NCI-H1694 (cell line): ENCODE data around the gene TMEM150B.
"Not testable (repeated sequence)": the region's sequence is repeated elsewhere in the genome, so short reads cannot be mapped to it uniquely, and the experiment has no call there.

Experiments used
- DNase-seq: peaks from one replicate; lab custom pipeline; 2025; lab: John Stamatoyannopoulos, UW

Gene TMEM150B

DNA sequence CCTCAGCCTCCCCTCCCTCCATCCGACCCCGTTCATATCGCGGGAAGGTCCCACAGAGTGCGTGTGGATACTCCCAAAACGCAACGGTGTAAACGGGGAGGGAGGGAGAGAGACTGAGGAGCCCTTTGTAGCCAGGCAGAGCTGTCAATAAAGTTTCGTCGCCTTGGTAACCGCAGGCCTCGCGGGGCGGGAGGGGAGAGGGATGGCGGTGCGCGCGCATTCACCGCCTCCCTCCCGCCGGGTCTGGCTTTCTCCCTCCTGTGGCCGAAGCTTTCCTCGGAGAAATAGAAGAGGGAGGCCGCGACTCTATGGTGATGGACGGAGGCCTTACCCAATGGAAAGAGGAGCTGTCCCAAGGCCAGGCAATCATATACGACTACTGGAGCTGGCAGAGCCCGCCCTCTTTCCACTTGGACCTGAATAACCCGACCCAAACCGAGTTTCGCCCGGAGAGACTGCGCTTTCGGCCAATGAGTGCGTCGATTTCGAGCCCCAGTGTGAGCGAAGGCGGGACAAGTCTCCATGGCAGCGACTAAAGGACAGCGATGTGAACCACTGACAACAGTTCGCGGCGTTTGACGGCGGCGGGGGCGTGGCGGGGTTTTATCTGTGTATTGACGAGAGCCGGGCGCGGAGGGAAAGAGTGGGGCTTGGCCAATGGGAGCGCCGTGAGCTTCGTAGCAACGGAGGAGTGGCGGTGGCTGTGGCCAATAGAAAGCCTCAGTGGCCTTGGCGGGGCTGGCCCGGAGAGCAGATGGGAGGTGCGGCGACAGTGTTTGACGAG is 14.2 kb upstream of the TMEM150B start, which contains the start of gene KMT5C:
KMT5C (plus strand) TSS at position 772 of the 784 bp plus-strand sequence. CDS start 2,061 bp downstream, outside the sequence.
- peak; percentile 100 for DNase-seq

DNA sequence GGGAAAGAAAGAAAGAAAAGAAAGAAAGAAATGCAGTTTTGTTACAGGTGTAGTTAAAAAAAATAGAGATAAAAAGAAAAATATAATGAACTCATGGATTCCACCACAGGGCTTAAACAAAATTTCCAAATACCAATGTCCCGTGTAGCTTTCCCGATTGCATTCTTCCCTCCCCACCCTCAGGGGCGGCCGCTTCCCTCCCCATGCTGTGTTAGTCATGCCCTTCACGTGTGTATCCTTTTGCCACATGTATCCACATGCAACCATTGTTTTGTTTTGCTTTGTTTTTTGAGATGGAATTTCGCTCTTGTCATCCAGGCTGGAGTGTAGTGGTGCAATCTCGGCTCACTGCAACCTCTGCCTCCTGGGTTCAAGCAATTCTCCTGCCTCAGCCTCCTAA is 11.0 kb upstream of the TMEM150B start:
- no peak for DNase-seq

DNA sequence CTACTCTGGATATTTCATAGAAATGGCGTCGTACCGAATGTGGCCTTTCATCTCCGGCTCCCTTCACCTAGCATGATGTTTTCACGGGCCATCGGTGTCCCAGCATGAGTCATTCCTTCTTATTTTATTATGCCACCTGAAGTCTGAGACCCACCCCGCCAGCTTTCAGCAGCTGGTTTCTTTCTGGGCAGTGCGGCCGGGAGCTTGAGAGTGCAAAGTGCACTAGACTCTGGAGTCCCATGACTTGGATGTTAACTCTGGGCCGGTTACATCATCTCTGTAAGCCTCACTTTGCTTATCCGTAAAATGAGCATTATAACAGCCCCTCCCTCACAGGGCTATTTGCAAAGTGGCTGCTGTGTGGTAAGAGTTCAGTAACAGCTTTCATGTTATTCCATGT is 8.7 kb upstream of the TMEM150B start:
- no peak for DNase-seq

DNA sequence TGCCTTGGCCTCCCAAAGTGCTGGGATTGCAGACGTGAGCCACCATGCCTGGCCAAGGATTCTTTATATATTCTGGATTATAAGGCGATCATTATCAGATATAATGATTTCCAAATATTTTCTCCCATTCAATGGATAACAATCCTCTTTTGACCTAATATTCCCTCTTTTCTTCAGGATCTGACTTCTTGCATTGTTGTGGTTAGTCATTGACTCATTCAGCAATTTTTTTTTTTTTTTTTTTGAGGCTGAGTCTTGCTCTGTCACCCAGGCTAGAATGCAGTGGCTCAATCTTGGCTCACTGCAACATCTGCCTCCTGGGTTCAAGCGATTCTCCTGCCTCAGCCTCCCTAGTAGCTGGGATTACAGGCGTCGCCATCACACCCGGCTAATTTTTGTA is 4.7 kb upstream of the TMEM150B start:
- DNase-seq, result not testable (repeated sequence)

DNA sequence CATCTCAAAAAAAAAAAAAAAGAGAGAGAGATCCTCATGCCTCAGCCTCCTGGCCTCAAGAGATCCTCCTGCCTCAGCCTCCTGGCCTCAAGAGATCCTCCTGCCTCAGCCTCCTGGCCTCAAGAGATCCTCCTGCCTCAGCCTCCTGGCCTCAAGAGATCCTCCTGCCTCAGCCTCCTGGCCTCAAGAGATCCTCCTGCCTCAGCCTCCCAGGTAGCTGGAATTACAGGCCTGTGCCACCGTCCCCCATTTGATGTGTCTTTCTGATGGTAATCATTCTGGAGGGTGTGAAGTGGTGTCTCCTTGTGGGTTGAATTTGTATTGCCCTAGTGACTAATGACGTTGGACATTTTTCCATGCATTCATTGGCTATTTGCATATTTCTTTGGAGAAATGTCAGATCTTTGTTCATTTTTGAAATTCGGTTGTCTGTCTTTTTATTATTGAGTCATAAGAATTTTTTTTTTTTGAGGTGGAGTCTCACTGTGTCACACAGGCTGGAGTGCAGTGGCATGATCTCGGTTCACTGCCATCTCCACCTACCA is 3.7 kb upstream of the TMEM150B start:
- not testable (repeated sequence) for DNase-seq

DNA sequence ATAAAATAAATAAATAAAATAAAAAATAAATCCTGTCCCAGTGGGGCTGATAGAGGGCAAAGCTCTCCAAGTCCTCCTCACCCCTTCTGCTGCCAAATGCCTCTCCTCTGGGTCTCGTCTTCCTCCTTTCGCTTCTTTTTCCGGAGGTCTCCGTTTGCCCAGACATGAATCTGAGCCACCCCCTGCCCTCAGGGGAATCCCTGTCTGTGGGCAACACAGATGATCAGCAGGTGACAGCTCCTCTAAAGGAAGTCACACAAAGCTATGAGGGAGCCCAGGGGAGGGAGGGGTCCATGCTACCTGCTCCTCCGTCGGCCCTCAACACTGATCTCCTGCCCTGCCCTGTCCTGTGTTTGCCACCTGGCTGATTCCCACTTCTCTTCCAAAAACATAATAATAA is 479 bp downstream of the TMEM150B start:
- DNase-seq, result no peak

DNA sequence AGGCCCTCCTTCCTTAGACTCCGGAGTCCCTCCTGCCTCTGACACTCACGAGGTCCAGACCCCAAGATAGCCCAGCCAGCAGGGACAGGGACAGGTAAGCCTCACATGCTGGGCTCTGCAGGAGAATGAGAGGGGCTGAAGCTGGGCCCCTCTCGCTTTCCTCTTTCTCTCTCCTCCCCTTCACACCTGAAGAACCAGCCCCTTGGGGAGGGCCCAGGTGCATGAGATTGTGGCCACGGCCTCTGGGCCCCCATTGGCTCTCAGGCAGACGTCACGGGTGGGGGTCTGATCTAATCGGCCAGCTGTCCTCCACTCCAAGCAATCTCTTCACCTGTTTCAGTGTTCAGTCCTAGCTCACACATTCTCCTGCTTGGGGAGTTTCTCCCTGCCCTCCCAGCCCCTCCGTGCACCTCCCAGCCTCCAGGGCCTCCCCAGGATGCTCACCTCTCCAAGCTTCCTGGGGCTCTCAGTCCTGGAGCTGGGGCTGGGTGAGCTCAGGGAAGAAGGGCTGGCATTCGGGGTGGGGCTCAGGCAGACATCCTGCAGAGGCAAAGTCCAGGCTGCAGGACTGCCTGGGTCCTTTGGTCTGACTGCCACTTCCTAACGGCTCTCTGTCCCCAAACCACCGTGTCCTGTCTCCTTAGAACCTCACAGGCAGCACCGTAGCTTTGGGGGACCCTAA is 2.8 kb downstream of the TMEM150B start:
- no peak for DNase-seq

DNA sequence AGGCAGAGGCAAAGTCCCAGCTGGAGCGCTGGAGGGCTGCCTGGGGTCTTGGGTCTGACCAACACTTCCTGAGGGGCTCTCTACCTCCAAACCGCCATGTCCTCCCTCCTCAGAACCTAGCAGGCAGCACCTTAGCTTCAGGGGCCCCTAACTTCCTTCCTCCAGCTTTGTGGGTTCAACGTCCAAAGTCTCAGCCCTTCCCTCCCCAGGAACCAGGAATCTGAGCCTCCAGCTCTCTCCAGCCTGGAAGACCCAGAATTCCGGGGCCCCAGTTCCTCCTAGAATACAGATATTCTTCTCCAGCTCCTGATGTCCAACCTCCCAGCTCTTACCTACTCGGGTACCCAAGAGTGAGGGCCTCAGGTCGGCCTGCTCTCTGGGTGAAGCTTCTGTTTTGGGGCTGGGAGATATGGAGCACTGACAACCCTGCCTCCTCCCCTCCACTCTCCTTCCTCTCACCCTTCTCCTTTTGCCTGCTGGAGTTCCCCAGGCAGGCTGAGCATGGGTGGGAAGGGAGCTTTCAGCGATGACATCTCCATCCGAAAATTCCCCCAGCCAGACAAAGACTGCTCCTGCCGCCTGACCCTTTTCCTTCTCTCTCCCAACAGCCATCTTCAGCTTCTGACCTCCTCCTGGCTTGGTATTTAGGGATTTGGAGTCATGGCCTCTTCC is 3.5 kb downstream of the TMEM150B start:
- DNase-seq, result no peak

DNA sequence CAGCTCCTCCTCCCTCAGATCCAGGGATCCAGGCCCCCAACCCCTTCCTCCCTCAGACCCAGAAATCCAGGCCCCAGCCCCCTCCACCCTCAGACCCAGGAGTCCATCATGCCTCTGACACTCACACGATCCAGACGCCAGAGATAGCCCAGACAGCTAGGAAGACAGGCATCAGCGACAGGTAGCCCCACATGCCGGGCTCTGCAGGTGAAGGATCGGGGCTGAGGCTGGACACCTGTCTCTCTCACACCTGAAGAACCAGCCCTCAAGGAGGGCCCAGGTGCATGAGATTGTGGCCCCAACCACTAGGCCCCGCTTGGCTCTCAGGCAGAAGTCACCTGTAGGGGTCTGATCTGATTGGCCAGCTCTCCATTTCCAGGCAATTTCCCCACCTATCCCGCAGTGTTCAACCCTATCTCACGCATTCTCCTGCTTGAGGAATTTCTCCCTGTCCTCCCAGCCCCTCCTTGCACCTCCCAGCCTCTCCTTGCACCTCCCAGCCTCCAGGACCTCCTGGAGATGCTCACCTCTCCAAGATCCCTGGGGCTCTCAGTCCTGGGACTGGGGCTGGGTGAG is 4.2 kb downstream of the TMEM150B start:
- DNase-seq, result no peak

DNA sequence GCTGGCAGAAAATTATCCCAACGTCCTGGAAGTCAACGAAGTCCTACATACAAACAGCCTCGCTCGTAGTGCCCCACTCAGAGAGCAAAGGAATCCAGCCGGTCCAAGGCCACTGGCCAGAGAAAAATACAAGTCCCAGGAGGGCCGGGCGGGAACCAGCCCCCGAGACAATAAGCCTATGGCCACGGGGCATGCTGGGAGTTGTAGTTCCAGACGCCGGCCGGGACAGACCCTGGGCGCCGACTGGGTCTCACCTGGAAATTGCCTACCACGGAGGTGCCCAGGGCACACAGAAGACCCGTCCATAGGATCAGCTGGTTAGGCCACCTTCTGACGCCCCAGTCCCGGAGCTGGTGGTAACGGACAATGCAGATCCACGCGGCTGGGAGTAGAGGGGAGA is 5.4 kb downstream of the TMEM150B start:
- no peak for DNase-seq

DNA sequence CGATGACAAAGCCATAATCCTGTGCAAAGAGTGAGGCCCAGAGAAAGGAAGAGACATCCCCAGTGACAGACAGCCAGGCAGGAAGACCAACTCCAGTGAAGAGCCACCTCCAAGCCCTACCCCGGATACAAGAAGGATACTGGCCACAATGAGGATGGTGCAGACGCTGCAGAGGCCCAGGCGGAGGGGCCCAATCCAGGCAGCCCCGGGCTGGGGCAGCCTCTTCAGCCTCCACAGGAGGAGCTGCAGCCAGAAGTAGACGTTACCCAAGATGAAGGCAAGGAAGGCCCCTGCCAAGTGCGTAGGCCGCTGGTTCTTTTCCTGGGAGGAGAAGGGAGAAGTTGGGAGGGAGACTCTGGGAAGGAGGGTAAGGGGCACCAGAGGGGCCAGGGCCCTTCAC is 8.5 kb downstream of the TMEM150B start:
- DNase-seq, result no peak

DNA sequence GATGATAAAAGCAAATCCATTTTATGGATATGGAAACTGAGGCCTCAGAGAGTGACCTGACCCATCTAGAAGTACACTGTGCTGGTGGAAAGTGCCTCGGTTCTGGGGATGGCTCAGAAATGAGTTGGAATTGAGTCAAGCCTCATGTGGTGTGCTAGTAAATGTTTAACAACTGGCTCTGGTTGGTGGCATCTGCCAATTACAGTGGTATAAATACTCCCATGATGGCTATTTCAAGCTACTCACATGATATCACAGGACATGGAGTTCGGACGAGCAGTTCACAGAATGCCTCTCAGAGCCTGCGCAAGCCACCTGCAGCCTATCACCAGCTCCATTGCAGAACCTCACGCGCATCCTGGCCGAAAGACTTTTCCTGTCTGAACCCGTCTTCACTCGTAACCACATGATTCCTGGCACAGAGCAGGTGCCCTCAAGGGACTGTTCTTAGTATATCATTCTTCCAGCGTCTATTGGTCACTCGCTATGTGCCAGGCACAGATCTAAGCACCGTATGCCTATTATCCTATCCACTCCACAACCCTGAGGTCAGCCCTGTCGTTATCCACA is 9.1 kb downstream of the TMEM150B start:
- DNase-seq, result no peak

DNA sequence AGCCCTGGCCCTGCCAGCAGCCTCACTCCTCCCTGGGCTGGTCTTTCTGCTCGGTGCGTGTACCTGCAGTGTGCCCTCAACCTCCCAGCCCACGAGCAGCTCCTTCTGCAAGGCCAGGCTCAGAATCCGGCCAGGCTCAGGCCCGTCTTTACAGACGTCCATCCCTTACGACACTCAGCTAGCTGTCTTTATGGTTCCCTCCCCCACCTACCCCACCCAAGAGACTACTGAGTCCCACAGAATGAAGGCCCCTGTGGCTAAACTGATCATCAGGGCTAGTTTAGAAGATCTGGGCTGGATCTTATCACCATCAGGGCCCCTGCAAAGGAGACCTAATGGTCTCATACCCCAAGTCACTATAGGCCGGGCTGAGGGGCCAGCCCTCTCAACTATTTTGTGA is 10.7 kb downstream of the TMEM150B start:
- DNase-seq, result no peak

DNA sequence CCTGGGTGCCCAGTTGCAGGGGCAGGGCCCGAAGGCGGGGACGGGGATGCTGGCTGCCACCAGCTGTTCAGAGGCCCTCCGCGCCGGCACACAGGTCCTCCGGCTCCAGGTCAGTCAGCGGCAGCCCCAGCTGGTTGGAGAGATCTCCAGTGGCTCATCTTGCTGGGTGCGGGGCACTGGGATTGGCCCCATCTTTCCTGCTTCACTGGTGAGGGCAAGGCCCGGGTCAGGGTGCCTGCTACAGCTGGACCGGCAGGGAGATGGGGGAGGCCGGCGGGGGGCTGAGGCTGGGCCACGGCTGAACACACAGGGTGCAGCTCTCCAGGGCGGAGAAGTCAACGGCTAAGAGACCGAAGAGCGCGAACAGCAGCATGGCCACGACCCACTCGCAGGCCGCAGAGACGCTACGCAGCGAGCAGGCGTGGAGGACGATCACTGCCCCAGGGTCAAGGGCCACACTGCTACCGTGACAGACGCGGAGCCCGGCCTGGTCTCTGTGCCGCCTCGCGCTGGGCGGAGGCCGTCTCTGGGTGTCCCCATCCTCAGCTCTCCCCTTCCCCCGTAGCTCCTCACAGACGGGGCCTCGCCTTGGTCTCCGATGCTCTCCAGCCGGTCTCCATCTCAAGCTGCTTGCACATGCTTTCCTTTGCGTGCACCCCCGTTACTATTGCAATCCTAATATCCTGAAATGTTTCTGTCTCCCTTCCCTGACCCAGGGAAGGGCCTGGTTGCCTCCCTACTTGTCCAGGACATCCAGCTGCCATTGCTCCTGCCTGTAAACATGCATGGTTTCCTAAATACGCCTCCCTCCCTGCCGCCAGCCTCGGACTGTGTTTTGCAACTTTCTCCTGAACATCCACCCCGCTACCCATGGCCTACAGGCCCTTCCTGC is 12.3 kb downstream of the TMEM150B start:
- DNase-seq, result no peak

DNA sequence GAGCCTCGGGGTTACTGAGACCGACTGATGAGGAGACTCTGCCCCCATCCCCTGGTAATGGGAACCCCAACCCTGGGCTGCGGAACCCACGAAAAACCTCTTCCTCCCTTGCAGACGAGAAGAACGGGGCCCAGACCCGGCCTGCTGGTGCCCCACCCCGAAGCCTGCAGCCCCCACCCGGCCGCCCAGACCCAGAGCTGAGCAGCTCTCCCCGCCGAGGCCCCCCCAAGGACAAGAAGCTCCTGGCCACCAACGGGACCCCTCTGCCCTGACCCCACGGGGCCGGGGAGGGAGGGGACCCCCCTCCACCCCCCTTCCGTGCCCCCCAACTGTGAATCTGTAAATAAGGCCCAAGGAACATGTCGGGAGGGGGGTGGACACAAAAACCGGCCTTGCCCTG is 13.3 kb downstream of the TMEM150B start:
- no peak for DNase-seq

DNA sequence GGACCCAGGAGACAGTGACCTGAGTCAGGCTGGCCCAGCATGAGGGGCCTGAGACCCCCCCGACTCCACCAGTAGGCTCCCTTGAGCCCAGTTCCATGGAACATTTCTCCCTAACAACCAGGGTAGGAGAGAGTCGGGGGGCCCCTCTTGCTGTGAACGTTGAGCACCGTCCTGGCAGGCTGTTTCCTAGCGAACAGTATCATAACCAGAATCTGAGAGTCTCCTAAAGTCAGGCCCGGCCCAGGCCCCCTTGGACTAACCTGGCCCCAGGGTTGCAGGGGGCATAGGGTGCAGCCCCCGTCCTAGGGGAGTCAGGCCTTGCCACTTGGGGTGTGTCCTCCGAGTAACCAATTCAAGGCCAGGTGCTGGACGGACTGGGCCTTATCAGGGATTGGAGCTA is 13.7 kb downstream of the TMEM150B start:
- DNase-seq, result no peak

DNA sequence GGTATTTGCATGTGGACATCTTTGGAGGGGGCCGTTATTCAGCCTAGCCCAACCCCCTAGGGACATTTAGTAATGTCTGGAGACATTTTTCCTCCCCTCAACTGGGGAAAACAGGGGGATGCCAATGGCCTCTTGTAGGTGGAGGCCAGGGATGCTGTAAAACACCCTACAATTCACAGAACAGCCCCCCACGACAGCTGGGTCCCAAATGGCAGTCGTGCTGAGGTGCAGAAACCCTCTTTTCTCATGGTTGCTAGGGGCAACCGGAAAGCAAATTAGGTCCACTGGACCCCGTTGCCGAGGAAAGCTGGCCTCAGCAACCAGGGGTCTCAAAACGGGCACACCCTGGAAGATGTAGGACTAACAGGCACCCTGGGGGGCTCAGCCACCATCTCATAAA is 14.6 kb downstream of the TMEM150B start:
- no peak for DNase-seq

DNA sequence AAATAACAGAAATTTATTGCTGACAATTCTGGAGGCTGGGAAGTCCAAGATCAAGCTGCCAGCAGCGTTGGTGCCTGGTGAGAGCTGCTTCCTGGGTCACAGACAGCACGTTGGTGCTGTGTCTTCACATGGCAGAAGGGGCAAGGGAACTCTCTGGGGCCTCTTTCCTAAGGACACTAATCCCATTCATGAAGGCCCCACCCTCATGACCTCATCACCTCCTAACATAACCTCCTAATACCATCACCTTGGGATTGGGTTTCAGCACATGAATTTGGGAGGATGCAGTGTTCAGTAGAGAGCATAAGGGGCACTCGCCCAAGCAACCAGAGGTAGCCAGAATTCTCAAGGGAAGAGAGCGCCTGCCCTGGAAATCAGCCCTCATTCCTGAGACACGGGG is 15.7 kb downstream of the TMEM150B start:
- DNase-seq, result no peak

DNA sequence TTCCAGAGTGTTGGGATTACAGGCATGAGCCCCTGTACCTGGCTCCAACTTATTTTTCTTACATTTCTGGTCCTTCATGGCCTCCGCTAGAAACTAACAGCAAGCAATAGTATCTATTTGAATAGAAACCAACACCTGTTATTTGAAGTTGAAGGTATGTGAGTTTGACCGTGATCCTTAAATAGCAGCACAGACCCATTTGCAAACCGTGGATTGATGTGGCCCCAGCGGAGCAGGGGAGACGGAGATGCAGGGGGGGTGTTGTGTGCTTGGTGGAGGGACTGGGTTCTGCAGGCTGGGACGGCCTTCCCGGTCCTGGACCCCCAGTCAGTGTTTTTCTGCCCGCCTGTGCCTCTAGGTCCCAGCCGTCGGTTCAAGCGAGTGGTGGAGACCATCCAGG is 16.9 kb downstream of the TMEM150B start:
- no peak for DNase-seq

DNA sequence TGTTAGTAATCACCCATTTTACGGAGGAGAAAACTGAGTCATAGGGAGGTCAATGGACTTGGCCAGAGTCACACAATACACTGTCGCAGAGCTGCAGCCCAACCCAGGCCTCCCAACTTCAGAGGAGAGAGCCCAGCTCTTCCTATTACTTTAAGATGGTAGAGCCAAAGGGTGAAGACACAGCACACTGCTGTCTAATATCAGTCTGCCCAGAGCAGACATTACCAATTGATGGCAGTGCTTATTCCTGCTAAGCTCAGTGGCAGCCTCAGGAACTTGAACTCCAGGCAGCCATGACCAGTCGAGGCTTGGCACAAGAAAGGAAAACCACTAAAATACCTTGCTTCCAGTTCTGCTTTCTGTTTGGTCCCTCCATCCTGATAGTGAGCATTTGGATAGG is 18.4 kb downstream of the TMEM150B start:
- no peak for DNase-seq

DNA sequence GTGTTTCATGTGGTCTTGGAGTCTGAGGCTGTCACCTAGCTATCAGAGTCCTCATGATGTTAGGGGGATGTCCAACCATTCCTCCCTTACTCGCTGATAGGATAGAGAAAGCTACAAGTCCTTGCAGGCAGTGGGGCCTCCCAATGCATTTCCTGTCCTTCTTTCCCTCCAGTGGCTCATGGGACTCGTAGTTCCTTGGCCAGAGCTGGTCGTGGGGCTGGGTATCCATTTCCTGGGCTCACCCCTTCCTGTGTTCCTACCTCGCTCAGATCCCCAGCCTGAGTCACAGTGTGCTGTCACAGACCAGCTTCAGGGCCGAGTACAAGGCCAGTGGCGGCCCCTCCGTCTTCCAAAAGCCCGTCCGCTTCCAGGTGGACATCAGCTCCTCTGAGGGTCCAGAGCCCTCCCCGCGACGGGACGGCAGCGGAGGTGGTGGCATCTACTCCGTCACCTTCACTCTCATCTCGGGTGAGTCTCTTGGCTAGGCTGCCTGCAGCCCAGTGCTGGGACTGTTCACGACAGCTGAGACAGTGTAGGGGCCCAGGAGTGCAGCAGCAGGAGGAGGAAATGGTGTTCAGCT is 19.1 kb downstream of the TMEM150B start:
- no peak for DNase-seq
